Spleen (tissue), 11 donors: ENCODE data around the gene GLIS1. TPM values are rescaled to one million over a fixed set of nuclear protein-coding genes. Genes with fewer than 3 reads are reported as not detected.

Experiments
- DNase-seq: peaks from one replicate; pipeline ENCODE4 v3.0.0-alpha.2; 2020
- H3K27ac ChIP-seq, 8 donors: fragments of 200-600 bp; sonication (generic) in 7 of 8; 1 replicate in 4 of 8; 2 replicates in 4 of 8; pipeline versions ENCODE4 v1.5.0 to v1.8.0; 2016 to 2021; ENCODE audit warnings: inconsistent platforms in 4 of 8, mild to moderate bottlenecking in 4 of 8, moderate library complexity in 1 of 8
- H3K27me3 ChIP-seq, 7 donors: fragments of 200-600 bp; sonication (generic) in 6 of 7; replicated peaks in 1 of 7; 1 replicate in 4 of 7; 2 replicates in 3 of 7; pipeline versions ENCODE4 v1.5.0 to v1.8.0; 2016 to 2021; ENCODE audit warnings: inconsistent platforms in 3 of 7, mild to moderate bottlenecking in 1 of 7
- H3K36me3 ChIP-seq, 6 donors: fragments of 200-600 bp; sonication (generic) in 5 of 6; 1 replicate in 4 of 6; 2 replicates in 2 of 6; pipeline versions ENCODE4 v1.5.0 to v1.8.0; 2016 to 2021; ENCODE audit warnings: inconsistent platforms in 2 of 6
- H3K4me1 ChIP-seq, 6 donors: fragments of 200-600 bp; sonication (generic) in 5 of 6; 1 replicate in 3 of 6; 2 replicates in 3 of 6; pipeline versions ENCODE4 v1.5.0 to v1.8.0; 2016 to 2021; ENCODE audit warnings: inconsistent platforms in 3 of 6
- H3K4me3 ChIP-seq, 8 donors: fragments of 200-600 bp; sonication (generic) in 7 of 8; 1 replicate in 4 of 8; 2 replicates in 4 of 8; pipeline versions ENCODE4 v1.5.0 to v1.8.0; 2016 to 2021; ENCODE audit warnings: inconsistent platforms in 4 of 8, mild to moderate bottlenecking in 4 of 8, moderate library complexity in 2 of 8
- H3K9me3 ChIP-seq, 8 donors: fragments of 200-600 bp; sonication (generic) in 7 of 8; 1 replicate in 4 of 8; 2 replicates in 4 of 8; pipeline versions ENCODE4 v1.5.0 to v1.8.0; 2016 to 2021; ENCODE audit warnings: inconsistent platforms in 4 of 8
- POLR2A ChIP-seq, 3 donors: fragments of 450-650 bp; IDR thresholded peaks; one replicate each; pipeline ENCODE4 v1.5.1; 2017; ENCODE audit warnings: antibody characterized with exemption in 3 of 3, mild to moderate bottlenecking in 1 of 3
- POLR2AphosphoS5 ChIP-seq, 3 donors: sonication (generic); formaldehyde crosslinking; IDR thresholded peaks; one replicate each; pipeline ENCODE4 v1.5.1; 2017; ENCODE audit warnings: antibody characterized with exemption in 3 of 3
- WGBS, 5 donors: extraction: QIAGEN DNeasy Blood & Tissue Kit in 3 of 5; methylation state at CpG; one replicate each; pipeline versions ENCODE4 v1.1.5 to v1.1.7; 2013 to 2018; 5-methylcytosine and 5-hydroxymethylcytosine counted together
- intact Hi-C: fragments of 100-400 bp; cut with DNase I; formaldehyde crosslinking; loops from one replicate; pipeline ENCODE4 v1.15.0; 2023; ENCODE audit warnings: low total_unique reads
- polyA plus RNA-seq, 3 donors: library from polyadenylated mRNA; stranded (reverse); fragments of 200-250 nt; gene quantifications; one replicate each; pipeline ENCODE4 v1.2.1, GENCODE V29; 2013
- total RNA-seq, 7 donors: library from RNA; depleted of rRNA in 3 of 7; stranded (reverse); fragments of >200 nt in 3 of 7; fragmentation: NEBNext Ultra II Directional in 4 of 7; extraction: Animal tissue kit (Norgen Biotek cat#: 25700) in 4 of 7; gene quantifications; one replicate each; pipeline versions ENCODE4 v1.1.0 to v1.2.1, GENCODE V29; 2016 to 2021
- TF ChIP-seq, protein P1 (sequence below), 11 experiments: fragments of 200-600 bp in 7 of 11; fragments of 450-650 bp in 4 of 11; sonication (generic) in 4 of 11; IDR thresholded peaks in 8 of 11; conservative IDR thresholded peaks in 3 of 11; 1 replicate in 7 of 11; 2 replicates in 4 of 11; pipeline versions ENCODE4 v1.4.0 to v1.8.0; 2016 to 2021; ENCODE audit warnings: antibody characterized with exemption in 11 of 11, inconsistent platforms in 4 of 11, mild to moderate bottlenecking in 1 of 11
- donor health status: healthy with polysubstance abuse.
- donor health status: DM: no; HTN: no; CAD: no; lungs with moderate emphysema.
- donor health status: DM: no; HTN: no; CAD: no.
- donor health status: Bipolar disorder and iron deficiency.
- donor health status: healthy.
- donor health status: DM: no; HTN: no; CAD: no.
- donor health status: DM: yes; HTN: yes; CAD: no.

Gene GLIS1
- total and polyA plus RNA-seq, 10 donors: 0.04 to 0.39 (median 0.26) TPM; not detected in 5

DNA sequence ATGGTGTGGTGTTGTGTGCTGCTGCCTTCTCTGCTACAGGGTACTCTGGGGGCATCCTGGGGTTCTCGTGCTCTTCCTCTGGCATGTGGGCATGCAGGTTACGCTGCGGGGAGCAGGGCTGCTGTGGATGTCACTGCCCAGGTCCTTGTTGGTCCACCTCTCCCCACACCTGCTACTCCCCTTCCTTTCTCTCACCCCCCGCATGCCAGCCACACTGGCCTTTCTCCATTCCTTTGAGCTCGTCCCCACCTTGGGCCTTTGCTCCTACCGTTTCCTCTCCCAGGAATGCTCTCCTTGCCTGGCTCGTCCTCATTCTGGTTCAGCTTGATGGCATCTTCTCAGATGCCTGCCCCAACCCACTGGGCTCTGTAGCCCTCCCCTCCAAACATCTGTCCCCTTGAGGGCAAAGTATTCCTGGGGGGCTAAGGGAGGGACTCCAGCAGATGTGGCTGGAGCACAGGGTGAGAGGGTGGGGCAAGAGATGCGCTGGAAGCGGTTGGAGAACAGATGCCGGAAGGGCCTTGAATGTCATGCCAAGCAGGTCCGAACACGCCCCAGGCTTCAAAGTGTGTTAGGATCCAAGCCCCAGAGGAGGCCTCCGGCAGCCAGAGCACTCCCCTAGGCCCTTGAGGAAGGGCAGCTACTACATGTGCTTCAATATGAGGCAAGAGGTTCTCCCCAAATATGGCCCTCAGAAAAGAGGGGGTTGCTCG is 256.4 kb downstream of the GLIS1 start:
- H3K4me1 ChIP-seq: peaks cover 0 to 7% (median 3%) of the 10 kb centered on the region in 6 donors
- H3K27ac ChIP-seq: no peak overlapping the region
- 85 to 92% (median 87%) methylated on average over 14 of the region's 14 CpGs for WGBS, 5 donors
- no peak overlapping the region for H3K4me3 ChIP-seq
- H3K9me3 ChIP-seq: no peaks in the 10 kb centered on the region
- intact Hi-C loops: loop anchor here (5.0 kb wide), 1 partner anchor 200 kb away; no protein-coding TSS in a partner anchor
- no peak for DNase-seq
- H3K36me3 ChIP-seq: no peaks in the 10 kb centered on the region
- TF ChIP-seq POLR2AphosphoS5 (IDR thresholded peaks at IDR 0.05): no peak
- TF ChIP-seq, protein P1, sequence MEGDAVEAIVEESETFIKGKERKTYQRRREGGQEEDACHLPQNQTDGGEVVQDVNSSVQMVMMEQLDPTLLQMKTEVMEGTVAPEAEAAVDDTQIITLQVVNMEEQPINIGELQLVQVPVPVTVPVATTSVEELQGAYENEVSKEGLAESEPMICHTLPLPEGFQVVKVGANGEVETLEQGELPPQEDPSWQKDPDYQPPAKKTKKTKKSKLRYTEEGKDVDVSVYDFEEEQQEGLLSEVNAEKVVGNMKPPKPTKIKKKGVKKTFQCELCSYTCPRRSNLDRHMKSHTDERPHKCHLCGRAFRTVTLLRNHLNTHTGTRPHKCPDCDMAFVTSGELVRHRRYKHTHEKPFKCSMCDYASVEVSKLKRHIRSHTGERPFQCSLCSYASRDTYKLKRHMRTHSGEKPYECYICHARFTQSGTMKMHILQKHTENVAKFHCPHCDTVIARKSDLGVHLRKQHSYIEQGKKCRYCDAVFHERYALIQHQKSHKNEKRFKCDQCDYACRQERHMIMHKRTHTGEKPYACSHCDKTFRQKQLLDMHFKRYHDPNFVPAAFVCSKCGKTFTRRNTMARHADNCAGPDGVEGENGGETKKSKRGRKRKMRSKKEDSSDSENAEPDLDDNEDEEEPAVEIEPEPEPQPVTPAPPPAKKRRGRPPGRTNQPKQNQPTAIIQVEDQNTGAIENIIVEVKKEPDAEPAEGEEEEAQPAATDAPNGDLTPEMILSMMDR (IDR thresholded peaks at IDR 0.05 in 8 of 11, conservative IDR thresholded peaks at IDR 0.05 in 3 of 11): no peak
- no peak for TF ChIP-seq POLR2A (IDR thresholded peaks at IDR 0.05)
- H3K27me3 ChIP-seq: peaks cover 0 to 33% (median 17%) of the 10 kb centered on the region in 7 donors

DNA sequence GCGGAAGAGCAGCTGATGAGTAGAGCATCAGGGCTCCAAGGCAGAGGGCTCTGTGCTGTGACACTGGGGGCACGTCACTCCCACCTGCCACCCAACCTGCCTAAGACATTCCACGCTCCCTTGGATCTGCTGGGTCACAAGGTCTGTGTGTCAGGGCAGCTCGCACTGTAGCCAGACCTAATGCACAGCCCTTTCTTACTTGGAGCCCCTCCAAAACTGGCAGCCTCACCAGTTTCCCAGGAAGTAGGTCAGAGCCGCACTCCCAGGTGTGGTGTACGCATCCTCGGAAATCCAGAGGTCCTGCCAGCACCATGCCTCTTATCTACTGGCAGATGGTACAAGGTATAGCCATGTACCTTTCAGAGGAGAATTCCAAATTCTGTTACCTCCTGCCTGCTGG is 257.5 kb downstream of the GLIS1 start:
- H3K27ac ChIP-seq: no peak overlapping the region
- peaks cover 0 to 7% (median 3%) of the 10 kb centered on the region in 6 donors for H3K4me1 ChIP-seq
- H3K27me3 ChIP-seq: peaks cover 0 to 21% (median 16%) of the 10 kb centered on the region in 7 donors
- H3K4me3 ChIP-seq: no peak overlapping the region
- 81 to 98% (median 89%) methylated on average over 3 to 7 of the region's 7 CpGs for WGBS, 5 donors
- intact Hi-C loops: loop anchor here (5.0 kb wide), 1 partner anchor 201 kb away; no protein-coding TSS in a partner anchor
- no peak for DNase-seq
- no peaks in the 10 kb centered on the region for H3K36me3 ChIP-seq
- H3K9me3 ChIP-seq: no peaks in the 10 kb centered on the region
- no peak for TF ChIP-seq POLR2AphosphoS5 (IDR thresholded peaks at IDR 0.05)
- TF ChIP-seq, protein P1 (IDR thresholded peaks at IDR 0.05 in 8 of 11, conservative IDR thresholded peaks at IDR 0.05 in 3 of 11): no peak
- no peak for TF ChIP-seq POLR2A (IDR thresholded peaks at IDR 0.05)

DNA sequence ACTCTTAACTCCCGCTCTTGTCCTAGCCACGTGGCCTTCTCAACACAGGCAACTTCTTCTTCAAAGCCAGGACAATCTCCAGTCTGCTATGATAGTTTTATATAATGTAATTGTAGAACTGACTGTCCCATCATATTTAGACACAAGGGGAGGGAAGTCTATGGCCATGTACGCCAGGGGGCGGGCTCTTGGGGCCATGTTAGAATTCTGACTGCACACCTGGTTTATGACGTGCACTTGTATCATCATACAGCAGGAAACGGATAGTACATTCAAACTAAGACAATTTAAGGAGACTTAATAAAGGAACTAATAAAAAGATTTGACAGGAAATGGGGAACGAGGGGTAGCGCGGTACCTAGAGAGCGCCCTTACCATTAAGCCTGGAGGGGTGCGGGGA is 258.3 kb downstream of the GLIS1 start:
- Histone ChIP-seq H3K4me1 (peaks cover 0 to 6% (median 2%) of the 10 kb centered on the region in 6 donors), H3K36me3 (no peaks in the 10 kb centered on the region), H3K9me3 (no peaks in the 10 kb centered on the region), H3K4me3 (no peak overlapping the region), H3K27me3 (peaks cover 0 to 14% (median 8%) of the 10 kb centered on the region in 7 donors), H3K27ac (no peak overlapping the region)
- intact Hi-C loops: loop anchor here (5.0 kb wide), 1 partner anchor 202 kb away; no protein-coding TSS in a partner anchor
- no peak for DNase-seq
- TF ChIP-seq POLR2A (IDR thresholded peaks at IDR 0.05): no peak
- TF ChIP-seq POLR2AphosphoS5 (IDR thresholded peaks at IDR 0.05): no peak
- TF ChIP-seq, protein P1 (IDR thresholded peaks at IDR 0.05 in 8 of 11, conservative IDR thresholded peaks at IDR 0.05 in 3 of 11): no peak
- 85 to 91% (median 89%) methylated on average over 11 of the region's 11 CpGs for WGBS, 5 donors

DNA sequence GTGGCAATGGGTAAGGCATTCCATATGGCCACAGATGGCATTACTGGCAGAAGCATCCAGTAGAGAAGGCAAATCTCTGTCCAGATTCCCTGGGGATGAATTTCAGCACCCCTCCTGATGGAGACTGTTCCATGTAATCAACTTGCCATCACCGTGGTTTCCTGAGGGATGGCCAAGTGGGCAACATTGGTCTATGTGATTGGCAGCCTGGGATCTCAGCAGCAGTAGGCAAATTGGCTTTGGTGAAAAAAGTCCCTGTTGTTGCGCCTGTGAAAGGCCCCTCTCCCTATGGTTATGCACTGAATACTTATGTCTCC is 260.5 kb downstream of the GLIS1 start:
- Histone ChIP-seq H3K4me3 (no peak overlapping the region), H3K9me3 (no peaks in the 10 kb centered on the region), H3K4me1 (no peaks in the 10 kb centered on the region), H3K27me3 (no peaks in the 10 kb centered on the region), H3K36me3 (no peaks in the 10 kb centered on the region), H3K27ac (no peak overlapping the region)
- intact Hi-C loops: no loop called here
- no peak for DNase-seq
- 86 to 98% (median 96%) methylated on average over 2 of the region's 2 CpGs for WGBS, 5 donors
- TF ChIP-seq POLR2A (IDR thresholded peaks at IDR 0.05) (no peak), POLR2AphosphoS5 (IDR thresholded peaks at IDR 0.05) (no peak)
- TF ChIP-seq, protein P1 (IDR thresholded peaks at IDR 0.05 in 8 of 11, conservative IDR thresholded peaks at IDR 0.05 in 3 of 11): no peak
